Measurements from ENCODE around the gene ZBED1.

- TF ChIP-seq POLR2A (IDR thresholded peaks at IDR 0.05; ENCODE audit: low read length): no peak
- TF ChIP-seq GATA1 (IDR thresholded peaks at IDR 0.05; ENCODE audit: low read depth, low read length): no peak
Measured at GRCh38 chrX:2474963-2475726, 25.6 kb downstream of the ZBED1 start.

Measured in erythroblast (primary cell).